GM20000 (cell line): ENCODE results near the gene PRPH2.
"Not testable (repeated sequence)": the region's sequence is repeated elsewhere in the genome, so short reads cannot be mapped to it uniquely, and the experiment has no call there.

ENCODE experiments used
- DNase-seq: peaks from one replicate; pipeline ENCODE4 v3.0.0; 2012; ENCODE audit warnings: low spot score
- CTCF ChIP-seq: IDR thresholded peaks from 2 replicates; pipeline ENCODE4 v1.5.1; 2012; ENCODE audit warnings: mild to moderate bottlenecking, control low read depth; ENCODE audit errors: extremely low read depth, missing control alignments

The PRPH2 gene

GRCh38 chr6:42735976-42736375 lies 13.6 kb upstream of the PRPH2 start:
- DNase-seq, result no peak
- no peak for TF ChIP-seq CTCF

GRCh38 chr6:42733867-42734481 lies 11.6 kb upstream of the PRPH2 start:
- DNase-seq, result not testable (repeated sequence)

GRCh38 chr6:42729731-42730130 lies 7.3 kb upstream of the PRPH2 start:
- no peak for DNase-seq
- no peak for TF ChIP-seq CTCF

GRCh38 chr6:42727627-42728026 lies 5.2 kb upstream of the PRPH2 start:
- TF ChIP-seq CTCF, result no peak

GRCh38 chr6:42727087-42727611 lies 4.8 kb upstream of the PRPH2 start:
- DNase-seq, result peak; percentile 26
- no peak for TF ChIP-seq CTCF

More at GRCh38 chr6:42727627-42728026, 5.2 kb upstream of the PRPH2 start:
- DNase-seq, result no peak

- peak; percentile 88 for DNase-seq
- peak; percentile 58 for TF ChIP-seq CTCF
These were observed 4.2 kb upstream of the PRPH2 start for GRCh38 chr6:42726485-42727086.

- TF ChIP-seq CTCF, result no peak
- no peak for DNase-seq
These were observed 3.6 kb upstream of the PRPH2 start for GRCh38 chr6:42726026-42726425.

GRCh38 chr6:42724825-42725224 lies 2.4 kb upstream of the PRPH2 start:
- TF ChIP-seq CTCF, result no peak
- DNase-seq, result no peak
